ENCODE results near the gene MARCHF2. TPM values are rescaled to one million over a fixed set of nuclear protein-coding genes. Genes with fewer than 3 reads are reported as not detected.
"Not testable (repeated sequence)": the region's sequence is repeated elsewhere in the genome, so short reads cannot be mapped to it uniquely, and the experiment has no call there.

Gene MARCHF2
- total and polyA plus RNA-seq, 12 donors: 49.2 to 104 (median 84.5) TPM

DNA sequence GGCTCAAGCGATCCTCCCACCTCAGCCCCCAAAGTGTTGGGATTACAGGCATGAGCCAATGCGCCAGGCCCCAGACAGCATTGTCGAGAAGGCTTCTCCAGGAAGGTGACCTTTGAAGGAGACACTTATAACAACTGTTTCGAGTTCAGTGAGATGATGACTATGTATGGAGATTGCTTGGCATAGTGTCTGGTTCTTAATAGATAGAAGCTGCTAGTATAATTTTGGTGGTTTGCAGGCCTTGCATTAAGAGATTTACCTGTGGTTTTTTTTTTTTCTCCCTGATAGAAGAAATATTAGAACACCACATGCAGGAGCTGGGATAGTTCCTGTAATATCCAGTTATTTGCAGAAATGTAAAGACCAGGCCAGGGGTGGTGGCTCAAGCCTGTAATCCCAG, 3.7 kb downstream of the MARCHF2 start:
- no peak for DNase-seq
- 56 to 71% methylated on average over 4 of the region's 4 CpGs for WGBS, 2 donors
- peaks cover 10 to 66% (median 45%) of the 10 kb centered on the region in 9 donors for H3K4me1 ChIP-seq
- intact Hi-C loops (cut with DNase I): loop anchor here in 2 of 10 donors (10.0 kb wide), 2 partner anchors 48 to 88 kb away; partner anchors contain the start of gene PRAM1 (in 1 of the 2)
- TF ChIP-seq, protein P1, sequence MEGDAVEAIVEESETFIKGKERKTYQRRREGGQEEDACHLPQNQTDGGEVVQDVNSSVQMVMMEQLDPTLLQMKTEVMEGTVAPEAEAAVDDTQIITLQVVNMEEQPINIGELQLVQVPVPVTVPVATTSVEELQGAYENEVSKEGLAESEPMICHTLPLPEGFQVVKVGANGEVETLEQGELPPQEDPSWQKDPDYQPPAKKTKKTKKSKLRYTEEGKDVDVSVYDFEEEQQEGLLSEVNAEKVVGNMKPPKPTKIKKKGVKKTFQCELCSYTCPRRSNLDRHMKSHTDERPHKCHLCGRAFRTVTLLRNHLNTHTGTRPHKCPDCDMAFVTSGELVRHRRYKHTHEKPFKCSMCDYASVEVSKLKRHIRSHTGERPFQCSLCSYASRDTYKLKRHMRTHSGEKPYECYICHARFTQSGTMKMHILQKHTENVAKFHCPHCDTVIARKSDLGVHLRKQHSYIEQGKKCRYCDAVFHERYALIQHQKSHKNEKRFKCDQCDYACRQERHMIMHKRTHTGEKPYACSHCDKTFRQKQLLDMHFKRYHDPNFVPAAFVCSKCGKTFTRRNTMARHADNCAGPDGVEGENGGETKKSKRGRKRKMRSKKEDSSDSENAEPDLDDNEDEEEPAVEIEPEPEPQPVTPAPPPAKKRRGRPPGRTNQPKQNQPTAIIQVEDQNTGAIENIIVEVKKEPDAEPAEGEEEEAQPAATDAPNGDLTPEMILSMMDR (IDR thresholded peaks at IDR 0.05): no peak
- H3K27ac ChIP-seq: peak overlapping the region in 8 of 10 donors; percentile 52 to 80 (median 72)
- H3K4me3 ChIP-seq: no peak overlapping the region
- ATAC-seq: no peak
- no peaks in the 10 kb centered on the region for H3K9me3 ChIP-seq
- no peaks in the 10 kb centered on the region for H3K27me3 ChIP-seq
- peaks cover 0 to 19% (median 0%) of the 10 kb centered on the region in 9 donors for H3K36me3 ChIP-seq

DNA sequence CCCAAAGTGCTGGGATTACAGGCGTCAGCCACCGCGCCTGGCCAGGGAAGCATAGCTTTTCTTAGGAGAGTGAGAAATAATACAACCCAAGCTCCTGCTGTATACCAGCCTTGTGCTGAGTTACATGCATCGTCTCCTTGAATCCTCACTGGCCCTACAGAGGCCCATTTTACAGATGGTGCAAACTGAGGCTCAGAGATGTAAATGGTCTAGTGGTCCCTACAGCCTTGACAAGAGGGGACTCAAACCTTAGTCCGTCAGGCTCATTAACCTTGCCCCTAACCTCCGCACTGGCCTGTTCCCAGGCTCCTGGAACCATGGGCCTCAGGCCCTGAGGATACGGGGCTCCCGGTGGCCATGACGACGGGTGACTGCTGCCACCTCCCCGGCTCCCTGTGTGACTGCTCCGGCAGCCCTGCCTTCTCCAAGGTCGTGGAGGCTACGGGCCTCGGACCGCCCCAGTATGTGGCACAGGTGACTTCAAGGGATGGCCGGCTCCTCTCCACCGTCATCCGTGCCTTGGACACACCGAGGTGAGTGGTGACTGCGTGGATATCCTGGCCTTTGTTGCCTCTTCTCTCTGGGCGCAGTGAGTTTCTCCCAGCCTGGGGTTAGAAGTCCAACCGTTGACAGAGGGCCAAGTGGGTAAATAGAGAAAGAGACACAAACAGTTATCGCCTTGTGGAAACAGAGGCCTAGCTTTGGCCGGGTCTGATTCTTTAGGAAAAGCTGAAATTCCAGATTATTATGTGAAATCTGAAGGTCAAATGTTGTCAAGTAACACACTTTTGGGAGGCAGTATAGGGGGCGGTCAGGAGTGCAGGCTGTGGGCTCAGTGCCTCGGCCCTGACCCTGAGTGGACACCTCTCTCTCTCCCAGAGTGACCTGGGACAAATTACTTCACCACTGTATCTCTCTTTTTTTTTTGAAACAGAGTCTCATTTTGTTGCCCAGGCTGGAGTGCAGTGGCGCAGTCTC, 8.7 kb downstream of the MARCHF2 start:
- H3K4me3 ChIP-seq: no peak overlapping the region
- WGBS, 2 donors: 92 to 93% methylated on average over 28 of the region's 28 CpGs

DNA sequence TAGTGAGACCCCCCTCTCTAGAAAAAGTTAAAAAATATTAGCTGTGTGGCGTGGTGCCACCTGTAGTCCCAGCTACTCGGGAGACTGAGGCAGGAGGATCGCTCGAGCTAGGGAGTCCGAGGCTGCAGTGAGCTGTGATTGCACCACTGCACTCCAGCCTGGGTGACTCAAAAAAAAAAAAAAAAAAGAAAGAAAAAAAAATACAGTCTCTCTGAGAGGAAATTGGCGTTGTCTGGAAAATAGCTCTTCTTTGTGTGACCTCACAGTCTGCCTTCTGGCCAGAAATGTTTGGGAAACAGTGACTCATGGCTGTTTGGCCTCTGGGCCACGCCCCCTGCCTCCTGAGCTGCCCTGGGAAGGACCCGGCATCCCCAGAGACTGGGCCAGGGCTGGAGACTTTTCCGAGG, 10.7 kb downstream of the MARCHF2 start:
- H3K4me3 ChIP-seq: peak overlapping the region in 7 of 10 donors; percentile 9 to 30 (median 22)

More for the DNA sequence above, 8.7 kb downstream of the MARCHF2 start:
- no peak for ATAC-seq
- peaks cover 19 to 51% (median 37%) of the 10 kb centered on the region in 9 donors for H3K4me1 ChIP-seq
- no peaks in the 10 kb centered on the region for H3K9me3 ChIP-seq
- H3K27ac ChIP-seq: no peak overlapping the region
- intact Hi-C loops (cut with DNase I): no loop called here
- no peak for DNase-seq
- no peaks in the 10 kb centered on the region for H3K27me3 ChIP-seq
- H3K36me3 ChIP-seq: peaks cover 0 to 46% (median 7%) of the 10 kb centered on the region in 9 donors
- TF ChIP-seq, protein P1 (IDR thresholded peaks at IDR 0.05): no peak

DNA sequence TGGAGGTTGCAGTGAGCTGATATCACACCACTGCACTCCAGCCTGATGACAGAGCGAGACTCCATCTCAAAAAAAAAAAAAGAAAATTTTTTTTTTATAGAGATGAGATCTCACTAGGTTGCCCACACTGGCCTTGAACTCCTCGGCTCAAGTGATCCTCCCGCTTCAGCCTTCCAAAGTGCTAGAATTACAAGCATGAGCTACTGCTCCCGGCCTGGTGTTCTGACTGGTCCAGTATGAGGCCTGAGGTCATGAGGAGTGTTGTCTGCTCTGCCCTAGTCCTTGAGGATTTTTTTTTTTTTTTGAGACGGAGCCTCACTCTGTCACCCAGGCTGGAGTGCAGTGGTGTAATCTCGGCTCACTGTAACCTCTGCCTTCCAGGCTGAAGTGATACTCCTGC, 12.2 kb downstream of the MARCHF2 start:
- H3K27me3 ChIP-seq; DNase-seq; H3K4me3 ChIP-seq; H3K9me3 ChIP-seq; intact Hi-C loops (cut with DNase I); ATAC-seq: not testable (repeated sequence)
- Histone ChIP-seq H3K27ac (peak overlapping the region in 4 of 10 donors; percentile 81 to 97 (median 89)), H3K4me1 (peaks cover 10 to 27% (median 20%) of the 10 kb centered on the region in 9 donors), H3K36me3 (peaks cover 0 to 75% (median 7%) of the 10 kb centered on the region in 9 donors)
- 87 to 89% methylated on average over 6 of the region's 6 CpGs for WGBS, 2 donors

More for the DNA sequence above, 10.7 kb downstream of the MARCHF2 start:
- H3K4me1 ChIP-seq: peaks cover 11 to 30% (median 20%) of the 10 kb centered on the region in 9 donors
- WGBS, 2 donors: 37 to 49% methylated on average over 9 of the region's 9 CpGs
- DNase-seq (peak; percentile 91 to 96), ATAC-seq (peak; percentile 94 to 99 (median 98))
- H3K27me3 ChIP-seq: no peaks in the 10 kb centered on the region
- H3K36me3 ChIP-seq: peaks cover 0 to 64% (median 7%) of the 10 kb centered on the region in 9 donors
- TF ChIP-seq, protein P1 (IDR thresholded peaks at IDR 0.05): no peak
- no peaks in the 10 kb centered on the region for H3K9me3 ChIP-seq
- intact Hi-C loops (cut with DNase I): loop anchor here in 1 of 10 donors (1.0 kb wide), 1 partner anchor 31 kb away; no protein-coding TSS in a partner anchor
- peak overlapping the region; percentile 81 to 97 (median 89) for H3K27ac ChIP-seq

Measured in heart right ventricle (tissue), 16 donors.